ENCODE data around the gene ZNF367.

DNA sequence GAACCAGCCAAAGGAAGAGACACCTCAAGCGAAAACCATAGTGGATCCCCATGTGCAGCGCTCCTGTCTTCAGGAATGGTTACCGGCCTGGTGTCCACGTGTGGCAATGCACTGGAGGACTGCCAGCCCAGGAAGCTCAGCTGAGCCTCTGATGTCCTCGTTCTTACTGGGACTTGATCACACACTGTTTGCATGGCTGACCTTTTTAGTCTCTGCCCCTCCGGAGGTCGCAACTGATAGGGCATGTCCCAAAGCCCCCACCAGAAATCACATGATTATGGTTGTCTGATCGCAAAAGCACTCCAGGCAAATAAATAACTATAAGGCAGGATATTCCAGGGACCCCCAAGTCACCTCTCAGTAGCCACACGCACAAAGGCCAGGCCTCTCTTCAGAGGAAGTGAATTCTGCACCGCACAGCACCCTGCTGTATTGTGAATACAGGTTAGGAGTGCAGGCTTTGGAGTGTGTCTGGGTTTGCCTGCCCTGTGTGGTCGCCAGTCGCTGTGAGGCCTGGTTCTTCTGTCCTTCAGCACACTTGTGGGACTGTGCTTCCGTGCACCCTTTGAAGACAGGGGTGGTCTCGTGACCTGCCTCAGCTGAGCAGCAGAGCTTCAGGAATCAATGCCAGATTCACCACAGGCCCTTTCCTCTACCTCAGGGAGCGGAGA is 18.4 kb upstream of the ZNF367 start:
- TF ChIP-seq, protein P1, sequence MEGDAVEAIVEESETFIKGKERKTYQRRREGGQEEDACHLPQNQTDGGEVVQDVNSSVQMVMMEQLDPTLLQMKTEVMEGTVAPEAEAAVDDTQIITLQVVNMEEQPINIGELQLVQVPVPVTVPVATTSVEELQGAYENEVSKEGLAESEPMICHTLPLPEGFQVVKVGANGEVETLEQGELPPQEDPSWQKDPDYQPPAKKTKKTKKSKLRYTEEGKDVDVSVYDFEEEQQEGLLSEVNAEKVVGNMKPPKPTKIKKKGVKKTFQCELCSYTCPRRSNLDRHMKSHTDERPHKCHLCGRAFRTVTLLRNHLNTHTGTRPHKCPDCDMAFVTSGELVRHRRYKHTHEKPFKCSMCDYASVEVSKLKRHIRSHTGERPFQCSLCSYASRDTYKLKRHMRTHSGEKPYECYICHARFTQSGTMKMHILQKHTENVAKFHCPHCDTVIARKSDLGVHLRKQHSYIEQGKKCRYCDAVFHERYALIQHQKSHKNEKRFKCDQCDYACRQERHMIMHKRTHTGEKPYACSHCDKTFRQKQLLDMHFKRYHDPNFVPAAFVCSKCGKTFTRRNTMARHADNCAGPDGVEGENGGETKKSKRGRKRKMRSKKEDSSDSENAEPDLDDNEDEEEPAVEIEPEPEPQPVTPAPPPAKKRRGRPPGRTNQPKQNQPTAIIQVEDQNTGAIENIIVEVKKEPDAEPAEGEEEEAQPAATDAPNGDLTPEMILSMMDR (IDR thresholded peaks at IDR 0.05): no peak
- TF ChIP-seq EZH2 (IDR thresholded peaks at IDR 0.05; ENCODE audit: borderline replicate concordance, insufficient read depth, low read depth, low read length, poor library complexity, severe bottlenecking): no peak

All from B cell (primary cell).